GM21381 (cell line): ENCODE results near the gene TNFRSF4.

ENCODE experiments used
- ATAC-seq: cut with Tn5 transposase; IDR thresholded peaks from one replicate; pipeline ENCODE4 v1.9.1; 2021; ENCODE audit warnings: mild to moderate bottlenecking, moderate library complexity; ENCODE audit not compliant: unreplicated experiment

Gene TNFRSF4

DNA sequence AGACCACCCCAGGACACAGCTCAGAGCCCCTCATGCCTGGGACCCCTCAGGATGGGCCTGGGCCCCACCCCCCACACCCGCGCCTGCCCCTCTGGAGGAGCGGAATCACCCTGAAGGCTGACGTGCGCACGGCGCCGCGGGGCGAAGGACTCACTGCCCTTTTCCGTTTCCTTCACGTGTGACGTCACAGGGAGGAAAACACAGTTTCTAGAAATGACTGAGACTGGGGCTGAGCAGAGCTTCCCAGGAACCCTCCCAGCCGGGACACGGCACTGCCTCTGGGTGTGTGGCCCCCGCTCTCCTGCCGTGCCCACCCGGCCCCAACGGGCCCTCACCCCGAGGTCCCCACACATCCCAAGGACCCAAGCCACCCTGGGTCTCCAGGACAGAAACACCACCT, 5.4 kb upstream of the TNFRSF4 start:
- ATAC-seq = no peak

DNA sequence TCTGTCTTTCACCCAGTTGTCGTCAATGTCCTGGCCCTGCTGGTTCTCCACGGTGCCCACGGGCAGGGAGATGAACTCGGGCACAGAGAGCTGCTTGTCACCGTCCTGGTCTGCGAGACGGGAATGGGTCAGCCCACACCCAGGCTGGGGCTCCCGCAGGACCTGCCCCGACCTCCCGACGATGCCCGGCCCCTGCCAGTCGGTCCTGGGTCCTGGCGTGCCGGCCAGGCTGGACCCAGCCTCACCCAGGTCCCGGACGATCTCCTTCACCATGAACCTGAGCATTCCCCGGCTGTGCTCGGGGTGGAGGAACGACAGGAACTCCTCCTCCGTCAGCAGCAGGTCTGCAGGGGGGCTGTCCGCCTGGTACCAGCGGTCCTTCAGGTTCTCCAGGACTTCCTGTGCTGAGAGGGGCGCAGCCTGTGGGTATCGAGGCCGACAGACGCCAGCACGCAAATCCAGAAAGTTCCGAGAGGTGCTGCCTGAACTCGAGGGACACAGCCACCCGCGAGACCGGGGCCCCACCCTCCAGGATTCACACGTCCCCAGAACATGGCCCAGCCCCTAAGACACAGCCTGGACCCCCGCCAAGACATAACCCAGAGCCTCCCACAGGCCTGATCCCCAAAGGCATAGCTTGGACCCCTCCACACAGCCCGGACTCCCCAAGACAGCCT, 4.7 kb upstream of the TNFRSF4 start:
- ATAC-seq = no peak

GRCh38 chr1:1217621-1218523, 3.9 kb upstream of the TNFRSF4 start:
- ATAC-seq = no peak

DNA sequence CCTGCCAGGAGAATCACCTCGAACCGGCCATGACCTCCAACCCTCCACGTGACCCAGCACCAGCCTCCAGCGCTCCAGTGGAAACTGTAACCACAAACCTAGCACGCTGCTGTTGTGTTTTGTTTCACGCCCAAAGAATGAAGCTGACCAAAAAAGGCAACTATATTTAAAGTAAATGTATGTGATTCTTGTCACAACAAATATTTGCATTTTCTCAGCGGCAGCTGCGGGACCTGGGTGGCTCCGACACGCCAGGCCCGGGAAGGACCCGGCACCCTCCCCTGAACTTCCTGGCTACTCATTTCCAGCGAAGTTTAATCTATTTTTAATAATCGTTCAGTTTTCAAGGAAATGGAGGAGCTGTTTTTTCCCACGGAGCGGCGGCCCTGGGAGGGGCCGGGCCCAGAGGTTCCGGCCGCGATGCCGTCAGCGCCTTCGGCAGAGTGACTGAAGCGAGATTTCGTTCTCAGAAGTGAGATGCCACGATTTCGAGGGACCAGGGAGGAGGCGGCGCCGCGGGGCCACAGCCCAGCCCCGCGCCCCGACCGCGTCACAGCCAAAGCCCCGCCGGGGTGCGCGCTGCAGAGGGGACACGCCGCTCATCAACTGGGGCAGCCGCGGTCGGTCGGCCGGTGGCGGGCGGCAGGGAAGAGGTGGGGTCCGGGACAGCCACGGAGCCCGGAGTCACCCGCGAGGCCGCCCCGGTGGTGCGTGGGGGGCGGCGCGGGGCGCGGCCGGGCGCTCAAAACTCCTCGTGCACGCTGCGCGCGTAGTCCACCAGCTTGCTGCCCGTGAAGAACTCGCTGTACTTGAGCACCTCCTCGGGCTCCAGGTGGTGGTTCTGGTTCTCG, 3.0 kb upstream of the TNFRSF4 start:
- ATAC-seq = no peak

DNA sequence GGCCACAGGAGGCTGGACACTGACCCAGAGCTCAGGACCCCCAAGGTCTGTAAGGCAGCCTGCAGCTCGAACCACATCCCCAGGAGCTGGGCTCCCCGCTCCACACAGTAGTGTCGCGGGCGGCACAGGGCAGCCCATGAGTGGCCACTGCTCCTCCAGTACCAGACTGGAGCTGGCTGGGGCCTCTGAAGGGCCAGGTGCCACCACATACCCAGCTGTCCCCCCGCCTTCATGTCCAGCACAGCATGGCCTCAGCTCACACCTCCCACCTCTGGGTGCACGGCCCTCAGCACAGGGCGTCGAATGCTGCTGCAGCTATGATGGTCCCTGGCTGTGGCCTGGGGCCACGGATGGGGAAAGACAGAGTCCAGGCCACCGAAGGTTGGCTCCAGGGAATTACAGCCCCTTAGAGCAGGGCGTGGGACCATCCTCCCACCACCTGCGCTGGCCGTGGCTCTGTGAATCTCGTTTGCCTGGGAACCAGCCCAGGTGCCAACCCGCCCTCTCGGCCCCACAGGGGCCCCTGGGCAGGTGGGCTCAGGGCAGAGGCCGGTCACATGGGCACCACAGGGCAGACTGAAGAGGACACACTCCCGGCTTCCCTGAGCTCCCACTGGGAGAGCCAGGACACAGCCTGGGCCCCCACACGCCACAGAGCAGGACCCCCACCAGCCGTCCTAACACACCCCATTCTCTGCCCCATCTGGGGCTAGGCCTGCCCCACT, 2.1 kb upstream of the TNFRSF4 start:
- no peak for ATAC-seq

- no peak for ATAC-seq
Observed at GRCh38 chr1:1215080-1215676, 1.2 kb upstream of the TNFRSF4 start.

DNA sequence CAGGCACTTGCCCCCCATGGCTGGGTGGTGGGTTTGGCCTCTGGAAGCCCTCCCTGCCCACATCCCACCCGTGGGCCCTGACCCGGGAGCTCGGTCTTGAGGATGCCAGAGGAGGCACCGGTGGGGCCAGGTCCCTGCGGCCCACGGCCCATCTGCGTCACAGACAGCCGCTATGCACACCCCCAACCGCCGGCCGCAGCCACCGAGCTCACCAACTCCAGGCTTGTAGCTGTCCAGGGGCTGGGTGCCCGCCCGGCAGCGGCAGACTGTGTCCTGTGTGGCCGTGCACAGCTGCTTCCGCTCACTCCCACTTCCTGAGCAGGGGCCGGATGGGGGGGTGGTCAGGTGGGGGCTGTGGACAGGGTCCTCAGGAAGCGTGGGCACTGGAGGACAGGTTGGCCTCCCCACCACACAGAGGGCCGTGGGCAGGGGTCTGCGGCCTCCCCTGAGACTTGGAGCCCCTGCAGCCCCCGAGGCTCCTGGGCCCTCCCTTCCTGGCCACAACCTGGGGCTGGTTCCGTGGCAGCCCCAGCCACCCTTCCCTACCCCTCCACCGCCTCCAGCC, 1.1 kb downstream of the TNFRSF4 start:
- ATAC-seq = no peak

GRCh38 chr1:1211541-1212441, 2.2 kb downstream of the TNFRSF4 start:
- ATAC-seq = no peak

DNA sequence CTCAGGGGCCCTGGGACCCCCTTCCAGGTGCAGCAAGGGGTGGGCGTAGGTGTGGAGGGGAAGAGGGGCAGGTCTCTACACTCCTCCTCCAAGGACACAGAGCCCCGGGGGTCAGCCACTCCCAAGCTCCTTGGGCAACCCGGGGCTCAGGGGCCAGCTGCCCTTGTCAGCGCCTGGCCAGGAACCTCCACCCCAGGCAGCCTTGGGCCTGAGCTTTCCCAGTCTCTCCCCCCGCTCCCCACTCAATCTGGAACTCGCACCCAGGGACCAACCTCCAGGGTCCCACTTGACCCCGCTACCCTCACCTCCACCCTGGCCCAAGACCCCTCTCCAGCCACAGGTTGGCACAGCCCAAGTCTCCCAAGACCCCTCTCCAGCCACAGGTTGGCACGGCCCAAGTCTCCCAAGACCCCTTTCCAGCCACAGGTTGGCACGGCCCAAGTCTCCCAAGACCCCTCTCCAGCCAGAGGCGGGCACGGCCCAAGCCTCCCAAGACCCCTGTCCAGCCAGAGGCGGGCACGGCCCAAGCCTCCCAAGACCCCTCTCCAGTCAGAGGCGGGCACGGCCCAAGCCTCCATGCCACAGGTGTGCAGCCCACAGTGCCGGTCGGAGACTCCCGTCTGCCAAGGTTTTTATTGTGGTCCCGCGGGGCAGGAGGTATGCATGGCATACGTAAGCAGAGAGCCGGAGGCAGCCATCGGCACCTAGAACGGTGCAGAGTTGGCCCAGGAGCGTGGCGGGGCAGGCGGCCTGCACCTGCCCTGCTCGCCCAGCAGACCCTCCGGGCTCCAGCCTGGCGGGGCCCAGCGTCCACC, 3.0 kb downstream of the TNFRSF4 start:
- no peak for ATAC-seq

GRCh38 chr1:1208713-1209433, 5.1 kb downstream of the TNFRSF4 start:
- ATAC-seq = no peak

GRCh38 chr1:1207571-1207892, 6.4 kb downstream of the TNFRSF4 start:
- no peak for ATAC-seq

DNA sequence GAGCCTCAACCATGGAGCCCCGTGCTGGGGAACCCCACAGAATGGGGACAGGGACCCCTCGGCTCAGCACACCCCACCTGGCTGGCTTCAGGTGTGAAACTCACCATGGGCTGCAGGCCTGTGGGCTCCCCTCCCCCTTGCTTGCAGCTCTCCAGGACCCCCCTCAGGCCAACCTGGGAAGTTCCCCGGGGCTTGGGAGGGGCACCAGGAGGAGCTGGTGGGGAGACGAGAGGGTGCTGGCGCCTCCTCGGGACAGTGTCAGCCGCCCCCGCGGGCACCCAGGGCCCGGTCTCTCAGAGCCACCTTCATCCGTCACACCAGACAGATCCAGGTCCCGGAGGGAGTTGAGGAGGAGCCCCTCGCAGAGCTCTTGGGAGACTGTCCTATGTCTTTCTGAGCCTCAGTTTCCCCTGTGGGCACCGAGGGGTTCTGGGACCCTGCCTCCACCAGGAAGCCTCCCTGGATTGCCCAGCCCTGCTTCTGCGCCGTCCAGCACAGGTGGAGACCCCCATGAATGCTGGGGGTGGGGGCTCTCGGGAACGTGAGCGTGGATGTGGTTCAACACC, 6.9 kb downstream of the TNFRSF4 start:
- ATAC-seq = no peak

DNA sequence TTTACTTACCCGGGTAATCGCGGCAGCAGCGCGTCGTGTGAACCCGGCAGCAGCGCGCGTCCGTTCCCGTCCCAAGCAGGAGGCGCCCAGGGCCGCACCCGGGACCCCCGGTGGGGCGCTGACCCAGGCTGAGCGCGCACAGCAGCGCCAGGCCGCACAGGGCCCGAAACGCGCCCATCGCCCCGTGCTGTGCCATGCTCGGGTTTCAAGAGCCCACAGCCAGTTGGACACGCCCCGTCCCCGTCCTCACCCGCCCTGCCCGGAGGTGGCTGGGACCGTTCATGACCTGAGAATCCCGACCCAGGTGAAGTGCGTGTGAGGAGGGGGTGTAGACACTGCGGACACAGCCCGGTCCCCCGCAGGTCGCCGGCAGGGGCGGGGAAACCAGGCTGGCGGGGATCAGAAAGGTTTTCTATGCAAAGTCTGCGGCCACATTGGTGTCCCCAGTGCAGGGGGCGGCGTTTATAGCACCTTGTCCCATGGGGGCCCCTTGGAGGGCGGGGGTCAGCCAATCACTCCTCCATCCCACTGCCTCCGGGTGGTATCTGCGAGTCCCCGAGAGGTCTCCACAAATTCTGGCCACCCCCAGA, 7.5 kb downstream of the TNFRSF4 start, which contains the start of gene TNFRSF18:
TSS of gene TNFRSF18 (minus strand) at position 217 of the 590 bp plus-strand sequence. CDS start at position 196, 21 bp downstream.
- ATAC-seq = no peak

GRCh38 chr1:1205769-1206375, 8.1 kb downstream of the TNFRSF4 start:
- no peak for ATAC-seq

DNA sequence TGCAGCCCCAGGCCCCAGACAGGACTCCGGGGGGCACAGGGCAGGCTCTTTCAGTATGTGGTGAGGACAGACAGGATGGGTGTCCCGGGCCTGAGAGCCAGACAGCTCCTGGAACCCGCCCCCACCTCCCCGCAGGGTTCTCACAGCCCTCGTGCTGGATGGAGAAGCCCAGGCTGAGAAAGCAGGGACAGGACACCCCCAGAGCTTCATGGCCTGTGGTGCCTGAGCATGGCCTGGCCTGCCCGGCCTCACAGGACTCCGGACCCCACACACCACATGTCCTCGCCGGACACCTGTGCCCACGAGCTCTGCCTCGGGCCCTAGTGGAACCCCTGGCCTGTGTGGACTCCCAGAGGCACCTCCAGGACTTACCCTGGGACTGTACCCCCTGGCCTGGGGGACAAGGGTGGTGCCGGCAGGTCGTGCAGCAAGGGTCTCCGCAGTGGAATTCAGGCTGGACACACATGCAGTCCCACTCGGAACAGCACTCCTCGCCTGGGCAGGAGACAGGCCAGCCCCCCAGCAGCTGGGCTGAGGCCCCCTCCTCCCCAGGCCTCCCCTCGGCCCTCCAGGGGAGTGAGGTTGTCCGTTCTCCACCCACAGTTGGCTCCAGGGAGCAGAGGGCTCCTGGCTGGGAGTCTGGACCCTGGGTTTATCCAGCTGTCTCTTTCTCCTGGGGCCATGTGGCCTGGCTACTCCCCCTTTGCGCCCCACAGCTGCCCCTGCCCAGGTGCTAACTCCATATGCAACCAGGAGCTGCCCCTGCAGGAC, 8.8 kb downstream of the TNFRSF4 start:
- no peak for ATAC-seq
